DMS153 treated with DMSO at 0.1 percent for 48 hours (cell line): ENCODE data around the gene POLR2F.
"Not testable (repeated sequence)": the region's sequence is repeated elsewhere in the genome, so short reads cannot be mapped to it uniquely, and the experiment has no call there.

Experiments used
- DNase-seq: peaks from one replicate; lab custom pipeline; 2025; ENCODE audit not compliant: unreplicated experiment; lab: John Stamatoyannopoulos, UW

Gene POLR2F

GRCh38 chr22:37925330-37925729 is 28.2 kb upstream of the POLR2F start:
- DNase-seq, result no peak

GRCh38 chr22:37925767-37926166 is 27.7 kb upstream of the POLR2F start:
- DNase-seq, result no peak

- DNase-seq, result no peak
These were observed 27.1 kb upstream of the POLR2F start for GRCh38 chr22:37926358-37926757.

GRCh38 chr22:37926771-37927636 is 26.5 kb upstream of the POLR2F start:
- DNase-seq, result no peak

GRCh38 chr22:37927637-37927936 is 25.9 kb upstream of the POLR2F start:
- no peak for DNase-seq

GRCh38 chr22:37929390-37929789 is 24.1 kb upstream of the POLR2F start:
- DNase-seq, result no peak

GRCh38 chr22:37930270-37930951 is 23.1 kb upstream of the POLR2F start:
- DNase-seq, result no peak

GRCh38 chr22:37930952-37931440 is 22.5 kb upstream of the POLR2F start:
- no peak for DNase-seq

- no peak for DNase-seq
These were observed 21.6 kb upstream of the POLR2F start for GRCh38 chr22:37931893-37932389.

- no peak for DNase-seq
These were observed 21.1 kb upstream of the POLR2F start for GRCh38 chr22:37932401-37932800.

GRCh38 chr22:37932821-37933578 is 20.5 kb upstream of the POLR2F start:
- no peak for DNase-seq

GRCh38 chr22:37933711-37934376 is 19.7 kb upstream of the POLR2F start:
- peak; percentile 39 for DNase-seq

GRCh38 chr22:37940698-37941376 is 12.7 kb upstream of the POLR2F start:
- DNase-seq, result no peak

- DNase-seq, result no peak
These were observed 11.4 kb upstream of the POLR2F start for GRCh38 chr22:37942133-37942532.

- no peak for DNase-seq
These were observed 10.2 kb upstream of the POLR2F start for GRCh38 chr22:37943136-37943824.

GRCh38 chr22:37943825-37944198 is 9.7 kb upstream of the POLR2F start:
- DNase-seq, result no peak

GRCh38 chr22:37944423-37944822 is 9.1 kb upstream of the POLR2F start:
- not testable (repeated sequence) for DNase-seq

GRCh38 chr22:37947142-37947795 is 6.2 kb upstream of the POLR2F start:
- not testable (repeated sequence) for DNase-seq

- DNase-seq, result no peak
These were observed 2.2 kb upstream of the POLR2F start for GRCh38 chr22:37951305-37951704.
